ENCODE measurements around the gene TMEM45A. TPM values are rescaled to one million over a fixed set of nuclear protein-coding genes. Genes with fewer than 3 reads are reported as not detected.
"Not testable (repeated sequence)": the region's sequence is repeated elsewhere in the genome, so short reads cannot be mapped to it uniquely, and the experiment has no call there.

TMEM45A gene
- total RNA-seq, 2 donors from 2014 or later, result 1.9 to 4.6 TPM

DNA sequence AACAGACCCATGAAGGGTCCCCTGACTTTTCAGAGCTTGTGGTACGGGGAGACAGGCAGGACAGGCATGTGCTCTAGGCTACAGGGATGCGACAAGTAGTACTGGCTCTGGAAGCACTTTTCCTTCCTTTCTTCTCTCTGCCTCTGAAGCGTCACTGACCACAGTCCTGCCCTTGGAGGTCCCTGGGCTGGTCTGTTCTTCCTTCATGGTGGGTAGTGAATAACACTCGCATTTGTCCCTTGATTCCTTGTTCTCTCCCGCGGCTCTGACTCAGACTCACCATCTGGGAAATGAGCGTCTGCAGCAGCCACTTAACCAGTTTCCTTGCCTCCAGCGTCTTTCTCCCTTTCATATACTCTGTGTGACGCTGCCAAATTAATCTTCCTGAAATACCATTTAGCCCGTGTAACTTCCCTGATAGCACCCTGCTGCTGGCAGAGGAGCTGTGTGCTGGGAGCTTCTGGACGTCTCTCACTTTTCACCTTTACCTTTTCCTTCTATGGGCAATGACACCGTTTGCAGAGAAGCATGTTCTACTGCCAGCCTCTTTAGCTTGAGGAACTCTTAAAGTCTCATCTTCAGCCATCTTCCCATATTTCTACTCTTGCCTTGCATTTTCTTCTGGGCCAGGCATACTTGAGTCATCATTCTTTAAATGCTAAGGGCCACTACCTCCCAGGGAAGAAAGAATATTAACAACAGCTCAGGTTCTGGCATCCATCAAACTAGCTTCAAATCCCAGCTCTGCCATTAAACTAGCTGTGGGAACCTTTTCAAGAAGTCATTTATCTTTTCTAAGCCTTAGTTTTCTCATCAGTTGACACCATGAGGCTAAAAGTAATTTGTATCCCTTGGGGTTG is 33.6 kb downstream of the TMEM45A start:
- intact Hi-C loops (cut with DNase I, micrococcal nuclease), result no loop called here
- ATAC-seq (no peak), DNase-seq (no peak)

GRCh38 chr3:100526613-100527346 is 34.4 kb downstream of the TMEM45A start:
- intact Hi-C loops (cut with DNase I, micrococcal nuclease), result no loop called here
- DNase-seq (no peak), ATAC-seq (no peak)

- no peak for ATAC-seq
- intact Hi-C loops (cut with DNase I, micrococcal nuclease), result no loop called here
Measured at GRCh38 chr3:100527347-100527735, 34.9 kb downstream of the TMEM45A start.

DNA sequence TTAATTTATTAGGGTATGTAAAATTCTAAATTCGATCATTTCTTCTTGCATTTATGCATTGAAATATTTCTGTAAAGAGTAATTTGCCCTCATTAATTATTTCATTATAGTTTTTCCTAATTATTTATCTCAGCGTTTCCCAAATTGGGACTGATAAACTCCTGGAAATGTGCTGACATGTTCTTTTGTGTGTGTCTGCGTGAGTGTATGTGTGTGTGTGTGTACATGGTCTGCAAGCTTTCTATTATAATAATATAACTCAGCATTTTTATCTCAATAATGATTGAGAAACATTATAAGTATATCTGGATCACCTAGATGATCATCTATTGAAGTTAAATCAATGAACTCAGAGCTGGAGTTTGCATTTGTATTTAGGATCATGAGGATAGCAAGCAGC is 38.7 kb downstream of the TMEM45A start:
- intact Hi-C loops (cut with DNase I, micrococcal nuclease), result no loop called here
- DNase-seq (no peak), ATAC-seq (no peak)

More at GRCh38 chr3:100527347-100527735, 34.9 kb downstream of the TMEM45A start:
- no peak for DNase-seq

- ATAC-seq (no peak), DNase-seq (no peak)
- intact Hi-C loops (cut with DNase I, micrococcal nuclease), result no loop called here
Measured at GRCh38 chr3:100532411-100532810, 40.0 kb downstream of the TMEM45A start.

GRCh38 chr3:100533176-100533575 is 40.8 kb downstream of the TMEM45A start:
- ATAC-seq (no peak), DNase-seq (no peak)
- intact Hi-C loops (cut with DNase I, micrococcal nuclease), result no loop called here

DNA sequence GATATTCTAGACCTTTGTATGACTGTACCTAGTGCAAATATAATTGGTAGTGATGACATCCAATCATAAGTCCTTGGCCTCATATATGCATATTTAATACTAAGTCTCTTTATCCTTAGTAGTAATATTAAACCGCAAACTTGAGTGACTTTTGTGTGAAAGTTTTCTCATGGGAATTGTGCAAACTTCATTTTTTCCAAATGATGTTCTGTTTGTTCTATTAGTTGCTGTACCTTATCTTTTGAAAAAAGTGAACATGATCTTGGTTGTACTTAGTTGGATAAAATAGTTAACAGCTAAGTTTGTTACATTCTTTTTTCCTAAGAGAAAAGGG is 43.2 kb downstream of the TMEM45A start:
- DNase-seq (no peak), ATAC-seq (no peak)
- intact Hi-C loops (cut with DNase I, micrococcal nuclease), result no loop called here

DNA sequence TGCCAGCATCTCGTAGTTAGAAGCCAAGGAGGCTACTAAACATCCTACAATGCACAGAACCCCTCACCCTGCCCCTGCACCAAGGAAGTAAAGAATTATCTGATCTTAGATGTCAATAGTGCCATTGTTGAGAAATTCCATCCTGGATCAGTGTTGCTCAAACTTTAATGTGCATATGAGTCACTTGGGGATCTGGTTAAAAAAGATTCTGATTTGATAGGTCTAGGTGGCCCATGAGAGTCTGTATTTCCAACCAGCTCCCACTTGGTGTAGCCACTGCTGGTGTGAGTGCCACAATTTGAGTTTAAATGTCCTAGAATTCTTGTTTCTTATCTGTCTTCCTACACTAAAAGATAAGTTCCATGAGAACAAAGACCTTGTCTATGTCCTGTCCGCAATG is 43.7 kb downstream of the TMEM45A start:
- DNase-seq (no peak), ATAC-seq (no peak)
- intact Hi-C loops (cut with DNase I, micrococcal nuclease), result no loop called here

DNA sequence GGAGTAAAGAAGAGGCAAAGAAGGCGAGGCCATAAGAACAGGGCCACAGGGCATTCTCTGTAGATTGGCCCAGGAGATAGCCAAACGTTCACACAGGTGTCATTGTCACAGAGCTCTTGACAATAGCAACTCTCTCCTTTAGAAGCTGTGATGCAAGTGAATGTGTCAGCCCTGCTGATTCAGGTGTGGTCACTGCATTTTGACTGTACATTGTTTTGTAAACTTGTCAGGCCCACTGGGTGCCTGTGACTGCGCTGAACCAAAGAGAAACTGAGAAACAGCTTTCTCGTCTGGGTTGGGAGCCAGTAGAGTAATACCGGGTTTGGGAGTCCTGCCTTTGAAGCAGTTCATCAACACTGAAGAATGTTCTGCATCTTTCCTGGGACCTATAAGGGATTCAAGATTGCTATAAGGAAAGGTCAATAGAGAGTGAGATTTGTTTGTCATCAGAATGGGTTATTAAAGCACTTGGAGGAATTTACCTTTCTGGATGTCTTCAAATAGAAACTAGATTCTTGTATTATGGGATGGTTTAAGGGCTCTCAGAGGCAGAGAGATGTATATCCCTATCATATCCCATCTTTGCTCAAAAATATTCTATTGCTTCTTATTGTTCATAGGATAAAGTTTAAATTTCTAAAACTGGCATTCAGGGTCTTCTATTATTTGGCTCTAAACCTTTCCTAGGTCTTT is 45.4 kb downstream of the TMEM45A start:
- DNase-seq (no peak), ATAC-seq (no peak)
- intact Hi-C loops (cut with DNase I, micrococcal nuclease), result no loop called here

GRCh38 chr3:100538339-100538706 is 45.9 kb downstream of the TMEM45A start:
- intact Hi-C loops (cut with DNase I, micrococcal nuclease), result no loop called here
- ATAC-seq, result no peak
- no peak for DNase-seq

- no peak for ATAC-seq
- intact Hi-C loops (cut with DNase I, micrococcal nuclease), result no loop called here
Measured at GRCh38 chr3:100540791-100541334, 48.4 kb downstream of the TMEM45A start.

GRCh38 chr3:100541428-100541827 is 49.0 kb downstream of the TMEM45A start:
- ATAC-seq; DNase-seq; intact Hi-C loops (cut with DNase I, micrococcal nuclease): not testable (repeated sequence)

More at GRCh38 chr3:100540791-100541334, 48.4 kb downstream of the TMEM45A start:
- DNase-seq, result no peak

- DNase-seq (no peak), ATAC-seq (no peak)
- intact Hi-C loops (cut with DNase I, micrococcal nuclease), result no loop called here
Measured at GRCh38 chr3:100545371-100545770, 53.0 kb downstream of the TMEM45A start.

- intact Hi-C loops (cut with DNase I, micrococcal nuclease), result no loop called here
- DNase-seq, result no peak
- no peak for ATAC-seq
Measured at GRCh38 chr3:100546020-100546744, 53.8 kb downstream of the TMEM45A start.

- ATAC-seq (no peak), DNase-seq (no peak)
- intact Hi-C loops (cut with DNase I, micrococcal nuclease), result no loop called here
Measured at GRCh38 chr3:100548053-100548452, 55.6 kb downstream of the TMEM45A start.

DNA sequence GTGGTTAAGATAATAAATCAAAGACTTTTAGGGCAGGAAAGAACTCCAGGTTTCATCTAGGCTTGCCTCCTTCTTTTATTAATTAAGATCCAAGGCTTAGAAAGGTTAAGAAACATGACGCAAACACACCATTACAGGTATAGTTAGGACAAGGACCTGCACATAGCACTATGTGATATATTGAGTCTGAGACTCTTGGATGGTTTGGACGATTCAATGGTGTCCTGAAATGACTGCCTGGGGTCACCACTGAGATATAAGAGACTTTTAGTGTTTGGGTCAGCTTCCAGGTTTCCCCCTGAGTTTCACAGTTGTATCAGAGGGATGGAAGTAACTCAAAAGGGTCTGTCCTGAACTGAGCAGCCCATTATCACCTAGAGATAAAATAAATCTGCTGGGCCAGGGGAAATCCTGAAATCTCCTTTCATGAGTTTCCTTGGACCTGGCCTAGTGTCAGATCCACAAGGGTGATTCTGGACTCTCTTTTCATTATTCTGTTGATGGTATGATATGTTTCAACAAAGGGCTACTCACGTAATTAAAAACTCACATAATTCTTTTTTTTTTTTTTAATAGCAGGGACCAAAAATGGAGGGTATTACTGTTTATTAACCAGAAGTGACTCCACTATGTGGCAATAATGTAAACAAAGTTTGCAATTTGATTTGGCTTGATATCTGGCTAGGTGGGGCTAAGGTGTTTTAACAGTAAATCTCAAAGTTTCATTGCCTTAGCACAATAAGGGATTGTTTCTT is 61.4 kb downstream of the TMEM45A start:
- no peak for DNase-seq
- no peak for ATAC-seq
- intact Hi-C loops (cut with DNase I, micrococcal nuclease), result no loop called here

- intact Hi-C loops (cut with DNase I, micrococcal nuclease), result no loop called here
- ATAC-seq, result no peak
- no peak for DNase-seq
Measured at GRCh38 chr3:100554373-100554676, 61.9 kb downstream of the TMEM45A start.

DNA sequence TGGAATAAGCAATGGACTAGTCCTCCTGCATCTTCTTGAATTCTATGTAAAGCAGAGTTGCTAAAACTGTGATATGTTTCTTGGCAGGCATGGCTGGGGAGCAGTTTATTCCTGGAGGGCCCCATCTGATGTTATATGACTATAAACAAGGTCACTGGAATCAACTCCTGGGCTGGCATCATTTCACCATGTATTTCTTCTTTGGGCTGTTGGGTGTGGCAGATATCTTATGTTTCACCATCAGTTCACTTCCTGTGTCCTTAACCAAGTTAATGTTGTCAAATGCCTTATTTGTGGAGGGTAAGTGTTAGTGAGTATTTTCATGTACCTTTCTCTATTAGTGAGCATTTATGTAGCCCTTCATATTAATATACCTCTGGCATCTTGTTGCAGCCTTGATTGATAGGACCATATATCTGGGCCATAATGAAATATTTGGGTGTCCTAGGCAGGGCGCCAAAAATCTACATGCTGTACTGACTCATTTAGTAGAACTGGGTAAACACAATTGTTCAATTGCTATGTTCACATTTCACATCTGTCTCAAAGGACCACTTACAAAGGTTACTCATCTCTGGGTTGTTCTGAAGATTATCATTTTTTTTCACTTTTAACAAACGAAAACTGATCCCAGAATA is 64.4 kb downstream of the TMEM45A start:
- ATAC-seq (no peak), DNase-seq (no peak)
- intact Hi-C loops (cut with DNase I, micrococcal nuclease), result no loop called here
